GM23338 (cell line): Measurements from ENCODE around the gene SEZ6L. TPM values are rescaled to one million over a fixed set of nuclear protein-coding genes. Genes with fewer than 3 reads are reported as not detected.

Experiments used
- ATAC-seq: fragments of 200-7000 bp; cut with Tn5 transposase; 3 replicates; pipeline ENCODE4 v1.9.1; 2020
- DNase-seq: peaks from one replicate; pipeline ENCODE4 v3.0.0-alpha.2; 2015; ENCODE audit warnings: low spot score
- H2AFZ ChIP-seq: fragments of 200-600 bp; sonication (generic); 2 replicates; pipeline ENCODE4 v1.8.0; 2016; ENCODE audit warnings: antibody characterized with exemption, mild to moderate bottlenecking, moderate library complexity
- H3F3A ChIP-seq: fragments of 200-600 bp; sonication (generic); replicated peaks from 2 replicates; pipeline ENCODE4 v1.8.0; 2017; ENCODE audit warnings: antibody characterized with exemption, mixed run types, low read depth
- H3K27ac ChIP-seq: fragments of 200-600 bp; sonication (generic); 2 replicates; pipeline ENCODE4 v1.6.1; 2016; ENCODE audit warnings: low read depth
- H3K27me3 ChIP-seq: fragments of 200-600 bp; sonication (generic); 2 replicates; pipeline ENCODE4 v1.8.0; 2016; ENCODE audit warnings: mild to moderate bottlenecking, mixed run types, moderate library complexity; ENCODE audit not compliant: insufficient read depth
- H3K36me3 ChIP-seq: fragments of 200-600 bp; sonication (generic); 2 replicates; pipeline ENCODE4 v1.8.0; 2016; ENCODE audit warnings: mild to moderate bottlenecking; ENCODE audit not compliant: insufficient read depth
- H3K4me1 ChIP-seq: fragments of 200-600 bp; sonication (generic); 2 replicates; pipeline ENCODE4 v1.8.0; 2016; ENCODE audit warnings: mild to moderate bottlenecking, moderate library complexity; ENCODE audit not compliant: insufficient read depth
- H3K4me2 ChIP-seq: fragments of 200-600 bp; sonication (generic); 2 replicates; pipeline ENCODE4 v1.7.1; 2017; ENCODE audit warnings: mixed run types
- H3K4me3 ChIP-seq: fragments of 200-600 bp; sonication (generic); 2 replicates; pipeline ENCODE4 v1.6.1; 2016; ENCODE audit warnings: mixed run types
- H3K79me2 ChIP-seq: fragments of 200-600 bp; sonication (generic); replicated peaks from 2 replicates; pipeline ENCODE4 v1.8.0; 2017; ENCODE audit warnings: mild to moderate bottlenecking; ENCODE audit not compliant: insufficient read depth
- H3K9me2 ChIP-seq: fragments of 200-600 bp; sonication (generic); 2 replicates; pipeline ENCODE4 v1.8.0; 2017; ENCODE audit not compliant: insufficient read depth
- H4K20me1 ChIP-seq: fragments of 200-600 bp; sonication (generic); replicated peaks from 2 replicates; pipeline ENCODE4 v1.8.0; 2017; ENCODE audit warnings: mild to moderate bottlenecking; ENCODE audit not compliant: insufficient read depth
- H3K27ac Mint-ChIP-seq: 2 replicates; pipeline ENCODE4 v1.8.0; 2020; ENCODE audit warnings: inconsistent platforms, mild to moderate bottlenecking, moderate library complexity, mixed read lengths
- H3K27me3 Mint-ChIP-seq: 3 replicates; pipeline ENCODE4 v1.8.0; 2022; ENCODE audit warnings: low read depth, mild to moderate bottlenecking, moderate library complexity, mixed read lengths, inconsistent platforms; ENCODE audit not compliant: insufficient read depth, poor library complexity
- H3K36me3 Mint-ChIP-seq: 3 replicates; pipeline ENCODE4 v1.8.0; 2021; ENCODE audit warnings: low read depth, mild to moderate bottlenecking, inconsistent platforms, moderate library complexity, mixed read lengths
- H3K4me1 Mint-ChIP-seq: 3 replicates; pipeline ENCODE4 v1.8.0; 2020; ENCODE audit warnings: mild to moderate bottlenecking, inconsistent platforms, mixed read lengths
- H3K4me3 Mint-ChIP-seq: 3 replicates; pipeline ENCODE4 v1.8.0; 2021; ENCODE audit warnings: moderate library complexity, mild to moderate bottlenecking, inconsistent platforms, mixed read lengths
- H3K9me3 Mint-ChIP-seq: 3 replicates; pipeline ENCODE4 v1.8.0; 2020; ENCODE audit warnings: moderate library complexity, mild to moderate bottlenecking, inconsistent platforms, mixed read lengths
- CREB1 ChIP-seq: fragments of 250-450 bp; sonication (Bioruptor Pico); IDR thresholded peaks from 2 replicates; pipeline ENCODE4 v1.5.0; 2020; ENCODE audit warnings: low read depth, mild to moderate bottlenecking, moderate library complexity
- ETS1 ChIP-seq: IDR thresholded peaks from 2 replicates; pipeline ENCODE4 v1.6.1; 2016; ENCODE audit warnings: antibody characterized with exemption
- EZH2 ChIP-seq: fragments of 200-600 bp; sonication (generic); IDR thresholded peaks from one replicate; pipeline ENCODE4 v1.8.0; 2017; ENCODE audit warnings: antibody characterized with exemption, mild to moderate bottlenecking, low read depth; ENCODE audit not compliant: unreplicated experiment
- EZH2phosphoT487 ChIP-seq: fragments of 200-600 bp; sonication (generic); IDR thresholded peaks from one replicate; pipeline ENCODE4 v1.8.1; 2018; ENCODE audit warnings: antibody characterized with exemption; ENCODE audit not compliant: unreplicated experiment
- JUNB ChIP-seq: IDR thresholded peaks from one replicate; pipeline ENCODE4 v1.6.1; 2016; ENCODE audit warnings: antibody characterized with exemption; ENCODE audit not compliant: unreplicated experiment
- NANOG ChIP-seq: IDR thresholded peaks from 2 replicates; pipeline ENCODE4 v1.6.1; 2016; ENCODE audit warnings: antibody characterized with exemption, borderline replicate concordance
- POLR2AphosphoS5 ChIP-seq: IDR thresholded peaks from 2 replicates; pipeline ENCODE4 v1.6.1; 2016; ENCODE audit warnings: antibody characterized with exemption, low read depth
- REST ChIP-seq: IDR thresholded peaks from one replicate; pipeline ENCODE4 v1.6.1; 2018; ENCODE audit warnings: antibody characterized with exemption; ENCODE audit not compliant: unreplicated experiment
- STAT1 ChIP-seq: IDR thresholded peaks from one replicate; pipeline ENCODE4 v1.6.1; 2016; ENCODE audit warnings: antibody characterized with exemption; ENCODE audit not compliant: unreplicated experiment
- ZNF331 ChIP-seq: fragments of 250-450 bp; sonication (Bioruptor Pico); IDR thresholded peaks from 2 replicates; pipeline ENCODE4 v1.5.0; 2020; ENCODE audit warnings: low read depth, mild to moderate bottlenecking, moderate library complexity
- ZNF462 ChIP-seq: fragments of 250-450 bp; sonication (Bioruptor Pico); IDR thresholded peaks from 2 replicates; pipeline ENCODE4 v1.5.0; 2020; ENCODE audit warnings: mild to moderate bottlenecking, moderate library complexity
- polyA plus RNA-seq: library from polyadenylated mRNA; unstranded; fragments of >200 nt; fragmentation: Nextera tagmentation; extraction: Ambion mirVana; gene quantifications from 2 replicates; pipeline ENCODE4 v1.2.1, GENCODE V29; 2016
- total RNA-seq: library from RNA; depleted of rRNA; stranded (reverse); fragments of >200 nt; shearing (Covaris generic); gene quantifications from 2 replicates; pipeline ENCODE4 v1.2.3, GENCODE V29; 2014

SEZ6L gene
- total and polyA plus RNA-seq, 2 experiments from 2014 or later: 0.13 to 0.24 TPM

GRCh38 chr22:26281941-26282340, 112.7 kb downstream of the SEZ6L start:
- Histone ChIP-seq H3K4me2 (no peak overlapping the region), H3K4me3 (no peak overlapping the region), H3F3A (no peaks in the 10 kb centered on the region), H4K20me1 (no peaks in the 10 kb centered on the region; the same call in 1 of the 2 replicates), H2AFZ (no peak overlapping the region), H3K4me1 (peaks cover 4% of the 10 kb centered on the region; the same call in 1 of the 2 replicates), H3K9me2 (no peaks in the 10 kb centered on the region), H3K27me3 (no peaks in the 10 kb centered on the region), H3K36me3 (no peaks in the 10 kb centered on the region), H3K79me2 (no peaks in the 10 kb centered on the region), H3K27ac (no peak overlapping the region)
- Mint-ChIP-seq H3K4me3 (no peak overlapping the region), H3K4me1 (peaks cover 5% of the 10 kb centered on the region; the same call in 2 of the 3 replicates), H3K27ac (no peak overlapping the region), H3K36me3 (no peaks in the 10 kb centered on the region), H3K9me3 (no peaks in the 10 kb centered on the region; the same call in 2 of the 3 replicates), H3K27me3 (peaks cover 4% of the 10 kb centered on the region)
- no peak for ATAC-seq
- no peak for DNase-seq
- TF ChIP-seq ZNF331 (no peak), EZH2 (no peak), CREB1 (CRISPR knock-in tag) (no peak), EZH2phosphoT487 (no peak), STAT1 (no peak), POLR2AphosphoS5 (no peak), NANOG (no peak)

GRCh38 chr22:26283330-26283729, 114.1 kb downstream of the SEZ6L start:
- H3K27me3 ChIP-seq: no peaks in the 10 kb centered on the region
- no peak for TF ChIP-seq ZNF462 (CRISPR knock-in tag)
- TF ChIP-seq POLR2AphosphoS5: no peak
- no peak for TF ChIP-seq CREB1 (CRISPR knock-in tag)
- TF ChIP-seq NANOG: no peak
- TF ChIP-seq JUNB: no peak
- no peak for TF ChIP-seq ETS1
- no peak for TF ChIP-seq ZNF331
- TF ChIP-seq EZH2phosphoT487: no peak
- TF ChIP-seq REST: no peak
- no peak for TF ChIP-seq EZH2
- TF ChIP-seq STAT1: no peak

More at GRCh38 chr22:26283330-26283729, 114.1 kb downstream of the SEZ6L start:
- no peak overlapping the region for H3K4me2 ChIP-seq
- H3K79me2 ChIP-seq: no peaks in the 10 kb centered on the region
- no peaks in the 10 kb centered on the region for H3K36me3 ChIP-seq
- H3K27me3 Mint-ChIP-seq: peaks cover 1% of the 10 kb centered on the region
- H3K9me3 Mint-ChIP-seq: no peaks in the 10 kb centered on the region; the same call in 2 of the 3 replicates
- ATAC-seq (no peak), DNase-seq (no peak)
- no peak overlapping the region for H3K4me3 Mint-ChIP-seq
- no peaks in the 10 kb centered on the region for H3K36me3 Mint-ChIP-seq
- no peak overlapping the region for H3K27ac ChIP-seq
- H3K4me1 Mint-ChIP-seq: peaks cover 2% of the 10 kb centered on the region; the same call in 1 of the 3 replicates
- no peak overlapping the region for H3K4me3 ChIP-seq
- no peaks in the 10 kb centered on the region for H3F3A ChIP-seq
- H2AFZ ChIP-seq: no peak overlapping the region
- H3K27ac Mint-ChIP-seq: no peak overlapping the region
- H3K9me2 ChIP-seq: no peaks in the 10 kb centered on the region
- H4K20me1 ChIP-seq: no peaks in the 10 kb centered on the region; the same call in 1 of the 2 replicates
- H3K4me1 ChIP-seq: no peaks in the 10 kb centered on the region
